Gastroesophageal sphincter (tissue), 3 donors: Measurements from ENCODE around the gene ZNF777.

Source experiments
- CTCF ChIP-seq, 4 experiments: fragments of 200-600 bp in 2 of 4; fragments of 450-650 bp in 2 of 4; sonication (generic) in 1 of 4; IDR thresholded peaks; one replicate each; pipeline ENCODE4 v1.5.1; 2017 to 2019; ENCODE audit warnings: antibody characterized with exemption in 4 of 4, mild to moderate bottlenecking in 2 of 4, moderate library complexity in 2 of 4
- EP300 ChIP-seq: sonication (generic); formaldehyde crosslinking; IDR thresholded peaks from one replicate; pipeline ENCODE4 v1.6.1; 2017; ENCODE audit warnings: antibody characterized with exemption, mild to moderate bottlenecking
- POLR2A ChIP-seq, 2 donors: fragments of 450-650 bp; IDR thresholded peaks; one replicate each; pipeline ENCODE4 v1.6.1; 2017; ENCODE audit warnings: antibody characterized with exemption in 2 of 2, mild to moderate bottlenecking in 2 of 2, moderate library complexity in 1 of 2
- POLR2AphosphoS5 ChIP-seq: sonication (generic); formaldehyde crosslinking; IDR thresholded peaks from one replicate; pipeline ENCODE4 v1.6.1; 2017; ENCODE audit warnings: antibody characterized with exemption

GRCh38 chr7:149490083-149490760, 29.4 kb upstream of the ZNF777 start:
- TF ChIP-seq POLR2AphosphoS5 (no peak), CTCF (IDR thresholded peaks at IDR 0.05) (no peak), POLR2A (IDR thresholded peaks at IDR 0.05) (no peak), EP300 (no peak)
